HG02763 (cell line): Measurements from ENCODE around the gene EVX1.

Experiments
- ATAC-seq: cut with Tn5 transposase; IDR thresholded peaks from one replicate; pipeline ENCODE4 v1.9.1; 2021; ENCODE audit warnings: mild to moderate bottlenecking, moderate library complexity; ENCODE audit not compliant: unreplicated experiment

The EVX1 gene

DNA sequence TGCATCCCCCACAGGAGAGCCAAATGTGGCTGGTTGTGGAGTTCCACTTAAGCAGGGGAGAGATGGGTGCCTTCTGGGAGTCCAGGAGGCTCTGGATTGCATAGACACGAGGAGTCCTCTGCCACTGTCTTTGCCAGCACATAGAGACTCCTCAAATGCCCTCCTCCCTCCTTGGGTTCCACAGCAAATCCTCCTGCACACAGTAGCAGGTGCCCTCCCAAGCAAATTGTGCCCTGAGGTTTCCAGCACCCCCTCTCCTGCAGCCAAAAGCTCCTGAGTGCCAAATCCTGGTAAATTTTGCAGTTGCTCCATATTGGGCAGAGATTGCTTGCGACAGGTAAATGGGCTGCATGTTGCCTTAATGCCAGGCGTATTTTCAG lies 5.8 kb downstream of the EVX1 start:
- ATAC-seq: no peak

GRCh38 chr7:27248911-27249723 lies 6.5 kb downstream of the EVX1 start:
- ATAC-seq: no peak

DNA sequence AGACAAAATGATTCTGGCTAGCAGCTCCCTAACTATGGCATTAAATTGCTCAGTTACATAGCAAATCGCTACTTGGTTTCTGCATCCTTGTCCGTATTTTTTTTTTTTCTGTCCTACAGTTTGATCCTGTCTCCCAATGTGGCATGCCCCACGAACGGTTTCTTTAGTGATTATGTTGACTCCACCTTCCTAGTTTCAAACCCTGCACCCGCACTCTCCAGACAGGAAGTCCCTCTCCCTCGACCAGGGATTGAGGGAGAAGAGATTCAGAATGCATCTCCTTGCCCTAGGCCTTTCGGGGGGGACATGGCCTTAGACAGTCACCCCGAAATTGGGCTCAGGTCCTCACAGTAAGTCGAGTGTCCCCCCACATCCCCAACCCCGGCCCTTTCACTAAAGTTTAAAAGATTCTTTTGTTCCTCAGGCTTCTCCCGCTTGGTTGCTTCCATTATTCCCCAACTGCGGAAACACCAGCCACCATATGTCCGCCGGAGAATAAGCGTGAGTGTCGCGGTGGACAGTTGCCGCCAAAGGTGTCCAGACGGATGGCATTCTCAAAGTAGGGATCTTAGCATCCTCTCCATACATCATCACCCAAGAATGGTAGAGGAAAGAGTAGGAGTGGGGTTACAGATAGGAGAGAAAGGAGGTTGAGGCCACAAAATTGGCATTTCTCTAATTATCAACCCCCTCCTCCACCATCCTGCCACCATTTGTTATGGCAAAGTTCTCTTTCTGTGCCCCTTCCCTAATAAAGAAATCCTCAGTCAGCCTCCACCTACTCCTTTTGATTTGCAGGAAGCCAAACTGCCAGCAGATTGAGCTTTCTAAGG lies 7.3 kb downstream of the EVX1 start:
- ATAC-seq: no peak

DNA sequence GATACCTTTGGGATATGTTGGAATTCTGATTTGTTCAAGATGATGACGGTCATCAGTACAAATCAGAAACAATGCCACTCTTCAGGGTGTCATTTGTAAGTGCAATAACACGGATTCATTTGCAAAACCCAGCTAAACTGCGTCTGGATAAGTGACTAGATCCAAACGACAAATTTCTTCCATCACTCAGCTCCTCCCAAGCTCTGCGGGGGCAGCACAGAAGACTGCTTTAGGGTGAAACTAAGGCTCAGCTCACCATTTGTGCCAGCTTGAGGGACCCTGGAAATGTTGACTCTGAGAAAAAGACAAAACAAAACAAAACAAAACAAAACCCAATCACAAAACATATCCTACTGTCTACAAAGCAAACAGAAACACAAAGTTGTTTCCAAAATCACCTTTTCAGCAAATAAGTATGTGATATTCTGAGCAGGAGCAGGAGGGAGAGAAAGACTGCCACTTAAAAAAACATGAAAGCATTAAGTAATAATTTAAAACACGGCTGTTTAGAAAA lies 8.0 kb downstream of the EVX1 start:
- no peak for ATAC-seq

DNA sequence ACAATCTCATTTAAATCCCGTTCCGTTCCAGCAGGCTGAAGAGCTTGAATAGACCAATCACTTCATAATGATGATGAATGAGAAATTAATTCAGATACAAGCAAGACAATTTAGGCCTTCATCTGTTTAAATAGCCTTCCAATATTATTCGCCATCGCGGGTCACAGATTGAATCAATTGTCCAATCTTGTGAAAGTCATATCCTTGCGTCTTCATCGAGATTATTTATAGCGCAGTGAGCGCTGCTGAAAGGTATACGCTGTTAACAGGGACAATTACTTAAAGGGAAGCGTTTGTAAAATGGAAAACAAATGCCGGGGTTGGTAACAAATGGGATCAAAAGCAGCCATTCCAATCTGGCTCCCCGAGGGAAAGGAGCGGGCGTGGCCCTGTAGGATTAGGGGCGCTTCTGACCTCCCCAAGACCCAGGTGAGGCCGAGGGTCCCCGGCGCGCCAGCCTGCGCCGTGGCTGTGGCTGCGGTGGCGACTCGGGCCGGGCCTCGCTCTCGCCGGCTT lies 8.6 kb downstream of the EVX1 start:
- ATAC-seq: no peak

DNA sequence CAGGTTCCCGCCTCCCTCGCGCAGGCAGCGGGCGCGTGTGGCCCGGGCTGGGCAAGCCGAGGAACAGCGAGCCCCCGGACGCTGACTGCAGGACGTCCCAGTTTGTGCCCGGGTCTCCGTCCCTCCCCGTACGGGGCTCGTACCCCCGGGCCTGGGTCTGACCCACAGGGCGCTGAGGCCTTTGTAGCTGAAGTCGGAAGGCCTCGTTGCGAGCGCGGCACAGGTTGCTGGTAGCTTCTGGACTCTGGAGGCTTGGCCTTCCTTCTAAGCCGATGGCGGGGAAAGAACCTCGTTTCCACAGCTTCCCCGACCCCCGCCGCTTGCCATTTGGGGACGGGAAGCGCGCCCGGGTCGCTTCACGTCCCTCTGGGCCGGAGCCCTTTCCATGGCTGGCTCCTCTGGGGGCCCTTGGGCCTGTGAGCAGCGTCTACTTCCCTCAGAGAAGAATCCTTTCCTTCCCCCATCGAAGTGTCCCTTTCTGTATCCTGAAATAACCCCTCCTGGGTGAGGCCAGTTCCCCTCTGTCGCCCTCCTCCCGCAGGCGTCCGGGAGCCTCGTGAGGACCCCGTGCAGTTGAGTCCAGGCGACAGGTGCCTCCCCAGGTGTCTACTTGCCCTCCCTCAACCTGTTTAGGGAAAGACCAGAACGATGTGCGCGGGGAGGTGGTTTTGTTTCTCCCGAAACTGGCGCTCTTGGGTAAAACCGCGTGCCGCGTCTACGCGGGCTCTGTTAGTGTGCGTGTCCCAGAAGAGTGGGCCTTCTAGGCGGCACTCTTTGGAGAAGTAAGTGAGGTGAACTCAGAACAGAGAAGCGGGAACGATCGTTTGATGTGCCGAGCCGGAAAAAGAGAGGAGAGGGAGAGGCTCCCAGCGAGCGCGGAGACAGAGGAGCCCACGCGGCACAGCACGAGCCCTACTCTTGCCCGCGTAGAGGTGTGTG lies 9.3 kb downstream of the EVX1 start:
- ATAC-seq: no peak

DNA sequence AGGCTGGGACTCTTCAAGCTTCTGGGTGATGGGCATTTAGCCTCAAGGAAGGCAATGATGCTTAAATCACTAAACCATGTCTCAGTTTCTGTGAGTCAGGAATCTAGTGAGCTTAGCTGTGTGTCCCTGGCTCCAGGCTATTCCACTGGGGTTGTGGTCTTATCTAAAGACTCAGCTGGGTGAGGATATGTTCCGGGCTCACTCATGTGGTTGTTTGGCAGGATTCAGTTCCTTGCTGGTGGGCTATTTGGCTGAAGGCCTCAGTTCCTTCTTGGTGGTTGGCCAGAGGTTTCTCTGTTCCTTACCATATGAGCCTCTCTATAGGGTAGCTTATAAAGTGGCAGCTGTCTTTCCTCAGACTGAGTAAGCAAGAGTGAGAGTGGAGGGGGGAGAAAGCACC lies 12.0 kb downstream of the EVX1 start:
- ATAC-seq: no peak

DNA sequence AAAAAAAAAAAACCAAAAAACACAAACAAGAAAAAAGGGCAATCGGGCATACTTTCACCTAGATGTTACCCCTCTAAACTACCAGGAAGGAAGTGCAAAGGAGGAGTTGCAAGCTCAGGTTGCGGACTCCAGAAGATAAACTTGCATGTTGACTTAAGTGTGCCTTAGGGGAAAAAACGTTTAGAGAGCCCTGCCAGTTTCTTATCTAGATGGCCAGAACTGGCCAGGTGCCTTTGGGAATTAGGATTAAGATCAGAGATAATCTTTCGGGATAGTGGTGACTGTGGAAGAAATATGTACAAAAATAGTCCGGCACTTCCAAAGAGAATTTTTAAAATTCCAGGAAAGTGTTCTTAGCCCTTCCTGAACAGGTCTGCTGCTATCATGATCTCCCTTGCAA lies 17.6 kb downstream of the EVX1 start:
- no peak for ATAC-seq

- ATAC-seq: no peak
Observed at GRCh38 chr7:27262121-27262520, 19.5 kb downstream of the EVX1 start.

DNA sequence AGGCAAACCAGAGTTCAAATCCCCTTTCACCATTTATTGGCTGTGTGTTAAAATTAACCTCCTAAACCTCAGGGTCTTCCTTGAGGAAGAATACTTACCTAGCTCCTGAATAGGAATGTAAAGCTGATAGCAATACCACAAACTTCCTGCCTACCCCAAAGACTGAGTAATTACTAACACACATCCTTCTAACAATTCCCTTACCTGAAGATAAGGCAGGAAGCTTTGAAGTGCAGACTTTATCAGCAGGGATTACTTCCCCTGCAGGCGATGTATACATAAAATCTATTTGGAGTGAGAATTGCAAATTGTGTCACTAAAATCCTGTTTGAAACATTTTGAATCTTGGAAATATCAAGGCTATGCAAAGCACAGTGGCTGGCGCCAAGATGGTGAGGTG lies 21.2 kb downstream of the EVX1 start:
- no peak for ATAC-seq

DNA sequence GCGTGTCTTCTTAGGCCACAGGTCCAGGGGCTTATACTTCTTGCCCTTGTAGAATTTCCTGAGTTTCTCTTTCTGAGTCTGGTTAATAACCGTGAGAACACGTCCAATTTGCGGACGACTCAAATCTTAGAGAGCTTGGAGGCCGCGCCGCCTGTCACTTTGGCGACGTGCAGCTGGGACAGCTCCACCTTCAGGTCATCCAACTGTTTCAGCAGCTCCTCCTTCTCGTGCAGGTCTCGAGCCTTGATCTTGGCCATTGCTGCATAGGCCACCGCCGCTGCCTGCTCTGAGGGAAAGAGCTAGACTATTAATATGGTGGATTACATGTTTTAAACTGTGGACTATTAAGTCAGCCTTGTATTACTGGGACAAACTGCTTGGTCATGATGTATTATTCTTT lies 26.9 kb downstream of the EVX1 start:
- no peak for ATAC-seq

- ATAC-seq: no peak
Observed at GRCh38 chr7:27271384-27271783, 28.8 kb downstream of the EVX1 start.

- ATAC-seq: no peak
Observed at GRCh38 chr7:27277628-27278027, 35.0 kb downstream of the EVX1 start.

DNA sequence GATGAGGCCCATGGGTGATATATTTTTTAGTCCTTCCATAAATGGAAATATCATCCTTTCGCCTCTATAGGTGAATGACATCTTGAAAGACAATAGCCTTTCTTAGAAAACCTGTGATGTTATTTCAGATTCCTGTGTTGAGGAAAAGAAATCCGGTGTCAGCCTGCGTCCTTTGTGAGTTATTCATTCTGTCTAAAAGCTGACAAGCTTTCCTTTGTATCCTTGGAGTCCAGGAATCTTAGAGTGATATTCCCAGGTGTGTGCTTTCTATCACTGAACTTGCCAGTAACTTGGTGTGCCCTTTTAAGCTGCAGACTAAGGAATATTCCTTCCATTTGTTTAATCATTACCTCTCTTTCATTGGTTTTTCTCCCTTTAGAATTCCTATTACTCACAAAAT lies 41.0 kb downstream of the EVX1 start:
- no peak for ATAC-seq

GRCh38 chr7:27295236-27295635 lies 52.6 kb downstream of the EVX1 start:
- ATAC-seq: no peak

GRCh38 chr7:27297356-27297755 lies 54.8 kb downstream of the EVX1 start:
- ATAC-seq: no peak
